ENCODE results near the gene RAB21.
"Not testable (repeated sequence)": the region's sequence is repeated elsewhere in the genome, so short reads cannot be mapped to it uniquely, and the experiment has no call there.

RAB21 gene

DNA sequence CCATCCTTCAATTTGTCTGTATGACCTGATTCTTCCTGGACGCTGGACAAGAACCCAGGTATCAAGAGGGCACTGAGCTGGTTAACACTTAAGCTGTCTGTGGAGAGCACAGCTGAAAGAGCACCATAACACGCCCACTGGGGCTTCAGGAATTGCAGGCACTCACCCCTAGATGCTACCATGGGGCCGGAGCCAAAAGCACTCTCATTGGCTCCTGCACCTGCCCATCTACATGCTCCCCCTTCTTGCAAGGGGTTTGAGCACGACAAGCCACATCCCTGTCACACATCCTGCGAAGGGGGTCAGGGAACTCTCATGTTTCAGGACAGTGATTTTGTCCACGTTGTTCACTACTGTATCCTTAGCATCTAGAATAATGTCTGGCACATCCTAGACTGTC, 49.8 kb downstream of the RAB21 start:
- DNase-seq, result no peak

DNA sequence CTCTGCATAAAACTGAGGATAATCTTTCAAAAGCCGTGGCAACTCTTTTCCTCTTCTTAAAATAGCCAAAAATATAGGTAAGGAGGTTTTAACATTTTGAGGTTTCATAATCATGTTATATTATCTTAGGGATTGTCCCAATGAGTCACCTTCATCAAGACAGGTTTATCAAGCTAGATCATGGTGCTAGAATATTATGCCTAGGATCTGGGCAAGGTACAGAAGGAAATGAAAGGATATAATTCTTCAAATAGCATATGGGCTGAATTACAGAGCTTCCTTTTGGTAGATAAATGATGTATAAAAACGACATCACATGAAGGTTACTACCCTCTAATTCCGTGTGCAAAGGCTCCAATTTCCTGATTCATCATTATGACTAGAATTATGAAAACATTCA, 56.3 kb downstream of the RAB21 start:
- DNase-seq, result no peak

GRCh38 chr12:71815242-71815641, 60.6 kb downstream of the RAB21 start:
- DNase-seq, result not testable (repeated sequence)

- DNase-seq, result not testable (repeated sequence)
Measured at GRCh38 chr12:71822088-71822487, 67.4 kb downstream of the RAB21 start.

GRCh38 chr12:71828813-71829212, 74.2 kb downstream of the RAB21 start:
- no peak for DNase-seq

DNA sequence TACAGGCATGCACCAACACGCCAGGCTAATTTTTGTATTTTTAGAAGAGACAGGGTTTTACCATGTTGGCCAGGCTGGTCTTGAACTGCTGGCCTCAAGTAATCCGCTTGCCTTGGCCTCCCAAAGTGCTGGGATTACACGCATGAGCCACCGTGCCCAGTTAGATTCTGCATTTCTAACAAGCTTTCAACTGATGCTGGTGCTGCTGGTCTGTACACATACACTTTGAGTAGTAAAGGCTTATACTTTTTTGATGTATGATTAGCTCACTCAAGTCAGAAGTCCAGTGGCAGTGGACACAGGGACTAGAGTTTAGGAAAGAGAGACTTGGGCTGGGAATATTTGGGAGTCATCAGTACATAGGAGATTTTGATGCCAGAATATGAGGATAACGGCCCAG, 82.7 kb downstream of the RAB21 start:
- no peak for DNase-seq

DNA sequence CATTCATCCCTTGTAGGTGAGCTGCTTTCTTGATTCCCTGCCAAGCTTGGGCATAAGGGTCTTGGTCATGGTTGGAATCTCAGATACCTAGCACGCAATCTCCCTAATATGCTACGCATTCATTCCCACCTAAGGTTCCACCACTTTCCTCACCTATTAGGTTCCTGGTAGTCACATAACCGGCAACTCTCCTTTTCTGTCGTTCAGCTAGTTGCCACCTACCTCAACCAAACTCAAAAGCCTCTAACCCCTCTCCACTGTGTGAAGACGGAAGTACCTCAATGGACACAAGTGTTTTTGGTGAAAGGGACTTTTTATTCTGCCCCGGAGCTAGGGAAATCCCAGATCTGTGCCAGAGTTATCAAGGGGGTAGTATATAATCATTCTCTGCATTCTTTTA, 83.6 kb downstream of the RAB21 start:
- DNase-seq, result no peak

DNA sequence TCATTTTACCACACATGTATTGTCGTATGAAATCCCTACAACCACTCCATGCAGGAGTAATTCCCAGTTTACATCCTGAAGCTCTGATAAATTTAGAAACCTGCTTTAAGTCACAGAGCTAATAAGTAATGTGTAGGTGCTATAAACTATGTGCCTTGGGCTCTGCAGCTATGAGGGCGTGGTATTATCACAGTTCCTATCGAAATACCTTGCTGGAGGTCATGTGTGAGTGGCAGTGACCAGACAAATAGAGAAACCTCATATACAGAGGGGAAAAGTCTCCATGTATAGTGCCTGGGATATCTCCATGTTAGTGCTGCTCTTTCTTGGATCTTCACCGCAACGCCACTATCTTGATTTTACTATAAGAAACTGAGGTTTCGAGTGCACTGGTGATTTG, 84.0 kb downstream of the RAB21 start:
- DNase-seq, result no peak

GRCh38 chr12:71840231-71840847, 85.7 kb downstream of the RAB21 start:
- no peak for DNase-seq

DNA sequence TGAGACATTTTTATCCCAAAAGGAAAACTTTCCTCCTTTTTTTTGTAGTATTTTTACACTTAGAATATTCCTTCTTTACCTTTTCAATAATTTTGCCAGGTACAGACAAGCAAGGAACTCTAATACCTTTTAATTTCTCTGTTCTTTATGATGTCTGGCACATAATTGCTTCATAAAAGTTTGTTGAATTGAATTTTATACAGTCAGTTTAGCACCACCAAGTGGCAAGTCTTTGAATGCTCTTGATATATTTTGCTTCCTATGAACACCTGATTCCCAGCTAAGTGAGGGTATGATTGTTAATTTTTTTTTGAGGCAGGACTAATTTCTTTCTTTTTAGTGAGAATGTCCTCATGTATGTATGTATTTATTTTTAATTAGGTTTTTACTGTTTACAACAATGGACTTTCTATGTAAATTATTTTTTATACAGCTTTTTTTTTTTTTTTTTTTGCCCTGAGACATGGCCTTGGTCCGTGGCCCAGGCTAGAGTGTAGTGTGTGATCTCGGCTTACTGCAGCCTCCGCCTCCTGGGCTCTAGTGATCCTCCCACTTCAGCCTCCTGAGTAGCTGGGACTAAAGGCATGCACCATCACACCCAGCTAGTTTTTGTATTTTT, 91.8 kb downstream of the RAB21 start:
- no peak for DNase-seq

DNA sequence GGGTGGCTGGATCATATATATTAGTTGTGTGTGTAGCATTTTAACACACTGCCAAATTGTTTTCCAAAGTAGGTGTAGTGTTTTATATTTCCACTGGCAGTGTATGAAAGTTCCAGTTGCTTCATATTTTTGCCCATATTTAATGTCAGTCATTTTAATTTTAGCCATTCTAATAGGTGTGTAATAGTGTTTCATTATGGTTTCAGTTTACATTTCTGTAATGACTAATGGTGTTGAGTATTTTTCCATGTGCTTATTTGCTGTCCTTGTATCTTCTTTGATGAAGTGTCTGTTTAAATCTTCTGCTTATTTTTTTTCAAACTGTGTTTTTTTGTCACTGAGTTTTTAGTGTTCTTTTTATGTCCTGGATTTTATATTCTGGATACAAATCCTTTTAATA, 93.5 kb downstream of the RAB21 start:
- no peak for DNase-seq

DNA sequence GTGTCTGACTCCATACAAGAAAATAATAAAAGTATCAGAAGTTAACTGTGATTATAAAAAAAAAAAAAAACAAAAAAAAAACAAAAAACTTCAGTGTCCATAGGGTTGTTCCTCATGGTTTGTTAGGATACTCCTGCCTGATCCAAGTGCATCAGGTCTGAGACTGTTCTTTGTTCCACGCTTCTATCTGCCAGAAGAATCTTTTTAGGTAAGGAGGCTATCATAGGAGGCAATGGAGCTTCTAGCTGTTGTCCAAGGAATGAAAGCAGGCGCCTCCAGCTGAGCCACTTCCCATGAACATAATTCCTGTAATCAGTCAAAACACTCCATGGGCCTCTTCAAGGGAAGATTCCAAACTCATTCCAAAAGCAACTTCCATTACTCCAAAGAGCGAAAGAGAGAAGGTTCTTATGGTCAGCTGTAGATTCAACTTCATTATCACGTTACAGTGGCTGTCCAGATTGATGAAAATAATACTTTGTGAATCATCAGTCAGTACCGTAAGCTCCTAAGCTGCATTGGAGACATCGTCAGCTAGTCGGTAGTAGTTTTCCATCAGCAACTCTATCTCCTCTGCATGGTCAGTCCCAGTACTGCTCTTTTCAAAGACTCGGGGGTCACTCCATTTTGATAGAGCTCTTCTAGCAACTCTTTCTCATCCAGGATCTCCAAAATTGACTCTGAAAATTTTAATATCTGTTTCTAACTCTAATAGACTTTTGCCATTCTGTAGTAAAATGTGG, 94.6 kb downstream of the RAB21 start:
- no peak for DNase-seq
